DMS53 (cell line): ENCODE measurements around the gene ATP6V1G2.

Experiments used
- DNase-seq: peaks from one replicate; lab custom pipeline; 2025; lab: John Stamatoyannopoulos, UW

The ATP6V1G2 gene

GRCh38 chr6:31547727-31548543, 1.5 kb upstream of the ATP6V1G2 start:
- DNase-seq, result no peak

DNA sequence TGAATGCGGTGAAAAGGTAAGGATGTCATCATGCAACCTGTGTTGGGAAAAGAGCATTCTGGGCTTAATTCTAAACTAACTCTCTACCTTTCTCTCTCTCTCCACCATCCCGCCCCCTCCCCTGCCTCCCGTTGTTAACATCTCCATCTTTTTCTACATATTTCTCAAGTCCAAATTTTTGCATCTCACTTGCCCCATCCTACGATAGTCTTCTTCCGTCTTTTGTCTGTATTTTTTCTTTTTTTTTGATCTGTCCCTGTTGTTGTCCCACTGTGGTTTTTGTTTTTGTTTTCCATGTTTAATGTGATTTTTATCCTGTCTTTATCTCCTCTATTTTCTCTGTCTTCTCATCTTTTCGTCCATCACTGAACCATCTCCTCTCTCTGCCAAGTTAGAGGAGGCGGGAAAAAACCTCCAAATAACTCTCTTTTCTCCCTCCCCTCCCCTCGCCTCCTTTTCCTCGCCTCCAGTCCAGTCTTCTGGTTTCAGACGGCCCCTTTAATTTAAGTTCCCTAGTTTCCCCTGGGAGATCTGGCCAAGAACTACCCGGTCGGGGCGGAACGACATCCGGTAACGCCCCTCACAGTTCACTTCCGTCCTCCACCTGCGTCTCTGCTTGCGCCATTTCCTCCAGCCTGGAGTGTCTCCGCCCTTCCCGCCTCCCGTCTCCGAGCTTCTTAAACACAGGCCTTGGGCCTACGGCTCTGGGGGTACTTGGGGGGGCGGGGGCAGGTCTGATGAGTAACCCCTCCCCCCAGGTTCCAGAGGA, 734 bp upstream of the ATP6V1G2 start, which contains the start of gene NFKBIL1:
NFKBIL1 (plus strand) TSS at position 651 of the 769 bp plus-strand sequence; CDS start at position 738, 87 bp downstream.
- DNase-seq, result peak; percentile 97

DNA sequence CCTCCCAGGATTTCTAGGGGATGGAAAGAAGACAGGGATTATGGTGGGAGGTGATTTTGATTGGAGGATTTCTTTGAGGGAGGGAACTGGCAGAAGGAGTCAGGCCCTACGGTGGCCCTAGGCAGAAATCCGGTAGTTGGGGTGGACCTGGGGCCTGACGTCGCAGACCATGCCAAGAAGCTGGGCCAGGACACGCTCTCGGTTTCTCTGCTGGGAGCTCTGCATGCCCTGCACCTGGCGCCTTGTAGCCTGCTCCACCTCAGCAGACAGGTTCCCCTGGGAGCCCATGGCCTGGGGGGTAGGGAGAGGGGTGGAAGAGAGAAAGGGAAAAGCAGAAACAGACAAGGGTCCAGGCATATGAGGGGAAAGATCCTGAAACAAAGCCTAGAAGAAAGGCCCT, 1.1 kb downstream of the ATP6V1G2 start:
- no peak for DNase-seq

- DNase-seq, result no peak
Measured at GRCh38 chr6:31544676-31545075, 1.7 kb downstream of the ATP6V1G2 start.

DNA sequence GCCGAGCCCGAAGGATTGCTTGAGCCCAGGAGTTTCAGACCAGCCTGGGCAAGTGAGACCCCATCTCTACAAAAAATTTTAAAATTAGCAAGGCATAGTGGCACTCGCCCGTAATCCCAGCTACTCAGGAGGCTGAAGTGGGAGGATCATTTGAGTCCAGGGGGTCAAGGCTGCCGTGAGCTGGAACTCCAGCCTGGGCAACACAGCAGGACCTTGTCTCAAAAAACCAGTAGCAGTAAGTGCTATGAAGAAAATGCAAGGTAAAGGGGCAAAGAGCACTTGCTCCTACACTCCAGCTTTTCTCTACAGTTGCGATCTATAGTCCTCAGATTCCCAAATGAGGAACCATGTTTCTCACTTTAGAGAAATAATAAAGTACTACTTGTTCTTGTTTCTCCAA, 2.8 kb downstream of the ATP6V1G2 start:
- DNase-seq, result no peak

GRCh38 chr6:31541658-31542521, 4.5 kb downstream of the ATP6V1G2 start, which contains the start of gene DDX39B:
TSS of gene DDX39B (minus strand) at chr6:31542003. CDS start at chr6:31540532, 1,471 bp downstream.
- DNase-seq, result peak; percentile 99

- DNase-seq, result peak; percentile 75
Measured at GRCh38 chr6:31541059-31541657, 5.2 kb downstream of the ATP6V1G2 start.

DNA sequence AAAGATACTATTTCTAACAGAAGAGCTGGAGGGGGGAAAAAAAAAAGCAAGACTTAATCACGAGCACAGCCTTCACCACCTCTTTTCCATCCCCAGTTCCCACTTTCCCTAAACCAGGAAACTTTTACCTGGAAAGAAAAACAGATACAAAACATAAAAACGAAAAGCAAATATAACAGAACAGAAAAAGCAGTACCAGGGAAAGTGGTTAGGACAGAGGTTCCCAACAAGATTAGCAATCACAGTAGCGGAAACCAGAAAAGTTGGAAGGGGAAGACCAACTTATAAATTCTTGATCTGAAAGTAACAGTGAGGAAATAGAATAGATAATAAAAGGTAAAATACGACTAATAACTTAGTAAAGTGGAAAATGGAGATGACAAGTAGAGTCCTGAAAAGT, 5.8 kb downstream of the ATP6V1G2 start:
- DNase-seq, result no peak

DNA sequence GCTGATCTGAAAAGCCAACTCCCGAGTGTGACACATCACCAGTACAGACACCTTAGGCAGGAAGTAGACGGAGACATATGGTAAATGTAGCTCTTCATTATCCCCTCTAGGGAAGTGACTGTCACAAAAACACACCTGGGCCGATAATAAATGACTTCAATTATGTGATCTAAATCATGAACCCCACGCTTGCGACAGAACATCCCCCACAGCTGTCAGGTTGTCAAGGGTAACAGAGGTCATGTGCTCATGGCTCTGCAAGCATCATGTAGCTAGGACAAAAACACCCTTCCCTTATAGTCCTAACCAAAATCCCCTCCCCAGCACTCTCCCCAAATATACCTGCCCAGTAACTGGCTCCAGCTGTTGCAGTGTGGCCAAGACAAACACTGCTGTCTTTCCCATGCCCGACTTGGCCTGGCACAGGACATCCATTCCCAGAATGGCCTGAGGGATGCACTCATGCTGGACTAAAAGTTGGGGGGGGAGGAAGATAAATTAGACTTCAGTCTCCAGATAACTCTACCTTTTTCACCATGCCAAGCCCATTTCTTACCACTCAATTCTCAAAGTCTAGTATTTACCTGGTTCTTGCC, 7.5 kb downstream of the ATP6V1G2 start:
- DNase-seq, result no peak

DNA sequence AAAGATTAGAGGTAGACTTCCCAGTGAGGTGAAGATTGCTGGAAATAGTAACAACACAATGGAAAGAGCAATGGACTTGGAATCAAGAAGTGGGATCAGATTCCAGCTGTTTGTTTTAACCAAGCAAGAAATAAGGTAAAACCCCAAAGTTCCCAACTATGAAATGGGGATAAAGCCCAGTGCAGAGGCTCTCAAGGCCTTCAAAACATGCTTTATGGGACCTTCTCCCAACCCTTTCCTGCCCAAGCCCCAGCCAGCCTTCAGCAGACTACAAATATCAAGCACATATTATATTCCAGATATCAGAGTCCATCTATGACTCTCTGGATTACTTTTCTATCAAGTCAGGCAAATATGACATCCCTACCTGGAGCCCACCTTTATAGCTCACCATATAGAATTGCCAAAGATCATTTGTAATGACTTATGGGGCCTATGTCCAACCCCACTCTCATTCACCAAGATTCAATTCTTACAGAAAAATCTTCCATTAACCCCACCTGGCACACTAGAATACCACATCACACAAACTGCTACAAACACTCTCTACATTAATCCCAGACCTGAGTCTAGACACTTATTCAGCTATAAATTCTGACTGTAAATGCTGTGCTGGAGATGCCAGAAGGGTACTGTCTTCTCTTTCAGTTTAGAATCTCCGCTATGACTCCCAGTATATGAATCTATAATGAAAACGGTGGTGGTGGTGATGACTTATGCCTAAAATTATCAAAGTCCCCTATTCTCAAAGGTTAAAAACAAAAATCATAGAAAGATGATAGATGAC, 10.7 kb downstream of the ATP6V1G2 start:
- no peak for DNase-seq

- DNase-seq, result no peak
Measured at GRCh38 chr6:31534521-31535040, 11.8 kb downstream of the ATP6V1G2 start.

GRCh38 chr6:31534011-31534410, 12.4 kb downstream of the ATP6V1G2 start:
- DNase-seq, result no peak

DNA sequence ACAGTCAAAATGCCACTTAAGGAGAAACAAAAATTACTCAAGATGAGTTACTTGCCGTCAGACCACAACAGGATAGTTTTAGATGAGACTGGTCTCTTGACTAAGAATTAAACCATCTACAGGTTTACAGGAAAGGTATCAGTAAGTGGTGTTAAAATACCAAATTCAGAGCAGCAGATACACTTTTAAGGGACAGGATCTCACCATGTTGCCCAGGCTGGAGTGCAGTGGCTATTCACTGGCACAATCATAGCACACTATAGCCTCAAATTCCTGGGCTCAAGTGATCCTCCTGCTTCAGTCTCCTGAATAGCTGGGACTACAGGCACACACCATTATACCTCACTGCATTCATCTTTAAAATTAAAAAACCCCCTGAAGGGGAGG, 13.0 kb downstream of the ATP6V1G2 start:
- DNase-seq, result no peak

DNA sequence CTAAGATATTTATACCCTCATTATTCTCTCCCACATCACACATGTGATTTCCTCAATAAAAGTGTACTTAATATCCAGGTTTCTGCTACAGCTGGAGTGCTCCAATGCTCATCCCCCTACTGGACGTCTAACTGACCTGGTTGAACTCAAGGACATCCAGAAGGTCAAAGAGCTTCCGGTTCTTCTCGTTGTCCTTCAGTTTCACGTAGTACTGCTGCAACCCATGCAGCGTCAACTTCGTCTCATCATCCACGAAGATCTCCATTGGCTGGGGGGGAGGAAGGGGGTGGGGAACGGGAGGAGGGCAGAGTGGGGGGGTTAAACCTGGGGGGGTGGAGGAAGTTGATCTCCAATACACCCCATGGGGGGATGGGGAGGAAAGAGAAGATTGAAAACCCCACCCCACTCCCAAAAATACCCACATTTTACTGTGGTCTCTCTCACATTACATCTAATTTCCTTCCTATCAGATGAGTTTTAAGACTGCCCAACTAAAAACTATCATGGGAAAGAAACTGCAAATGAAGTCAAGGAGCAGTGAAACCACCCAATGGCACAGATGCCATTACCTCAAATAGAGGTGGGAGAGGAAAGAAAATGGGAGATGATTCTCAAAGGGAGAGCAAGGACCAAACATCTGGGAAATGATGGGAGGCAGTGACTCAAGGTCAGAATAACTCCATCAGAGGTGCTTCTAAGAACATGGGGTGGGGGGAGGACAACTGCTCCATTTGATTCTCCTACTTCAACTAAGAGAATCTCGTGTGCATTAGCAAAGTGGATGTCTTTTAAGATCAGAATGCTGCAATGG, 13.6 kb downstream of the ATP6V1G2 start:
- peak; percentile 22 for DNase-seq

- DNase-seq, result no peak
Measured at GRCh38 chr6:31531771-31532643, 14.4 kb downstream of the ATP6V1G2 start.

GRCh38 chr6:31531162-31531561, 15.2 kb downstream of the ATP6V1G2 start:
- no peak for DNase-seq

DNA sequence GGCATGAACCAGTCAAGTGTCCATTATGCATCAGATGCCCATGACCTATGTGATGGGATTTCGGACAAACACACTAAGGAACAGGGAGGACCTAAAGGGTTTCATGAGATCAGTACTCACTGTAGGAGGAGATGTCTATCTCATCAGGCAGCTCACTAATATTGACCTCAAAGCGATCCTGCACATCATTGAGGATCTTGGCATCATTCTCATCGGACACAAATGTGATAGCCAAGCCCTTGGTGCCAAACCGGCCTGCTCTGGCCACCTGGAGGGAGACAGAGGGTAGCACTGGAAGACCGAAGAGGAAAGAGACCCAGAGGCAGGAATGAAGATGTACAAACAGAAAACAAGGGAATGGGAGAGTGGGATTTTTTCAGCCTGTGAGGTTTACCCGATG, 15.7 kb downstream of the ATP6V1G2 start:
- DNase-seq, result peak; percentile 25
